ENCODE results near the gene CRYGC. TPM values are rescaled to one million over a fixed set of nuclear protein-coding genes. Genes with fewer than 3 reads are reported as not detected.

The CRYGC gene
- total and polyA plus RNA-seq, 7 donors, result not detected

DNA sequence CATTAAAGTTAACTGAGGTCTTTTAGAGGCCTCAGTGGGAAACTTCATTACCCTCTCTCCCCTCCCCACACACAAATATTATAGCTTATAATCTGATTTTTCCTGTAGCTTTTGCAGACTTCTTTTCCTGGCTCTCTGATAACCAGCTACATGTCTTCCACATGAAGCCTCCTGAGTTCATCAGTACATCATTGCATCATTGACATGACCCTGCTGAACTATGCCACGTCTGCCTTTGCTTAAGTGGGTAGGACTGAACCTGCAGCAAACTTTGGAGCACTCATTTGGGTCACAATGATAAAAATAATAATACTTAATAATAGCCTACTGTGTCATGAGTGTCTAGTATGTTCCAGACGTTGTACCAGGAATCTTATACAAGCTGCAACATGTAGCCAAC is 26.8 kb upstream of the CRYGC start:
- WGBS, 2 donors, result 66 to 77% methylated on average over 2 of the region's 2 CpGs
- Histone ChIP-seq H3K4me3 (no peak overlapping the region), H3K27ac (no peak overlapping the region), H3K27me3 (no peaks in the 10 kb centered on the region), H3K36me3 (no peaks in the 10 kb centered on the region), H3K9me3 (peaks cover 0 to 2% (median 0%) of the 10 kb centered on the region in 4 donors), H3K4me1 (no peaks in the 10 kb centered on the region)
- intact Hi-C loops (cut with DNase I), result no loop called here
- no peak for DNase-seq
- TF ChIP-seq CTCF (IDR thresholded peaks at IDR 0.05) (no peak), EP300 (IDR thresholded peaks at IDR 0.05) (no peak), POLR2AphosphoS5 (IDR thresholded peaks at IDR 0.05) (no peak), POLR2A (IDR thresholded peaks at IDR 0.05) (no peak)

DNA sequence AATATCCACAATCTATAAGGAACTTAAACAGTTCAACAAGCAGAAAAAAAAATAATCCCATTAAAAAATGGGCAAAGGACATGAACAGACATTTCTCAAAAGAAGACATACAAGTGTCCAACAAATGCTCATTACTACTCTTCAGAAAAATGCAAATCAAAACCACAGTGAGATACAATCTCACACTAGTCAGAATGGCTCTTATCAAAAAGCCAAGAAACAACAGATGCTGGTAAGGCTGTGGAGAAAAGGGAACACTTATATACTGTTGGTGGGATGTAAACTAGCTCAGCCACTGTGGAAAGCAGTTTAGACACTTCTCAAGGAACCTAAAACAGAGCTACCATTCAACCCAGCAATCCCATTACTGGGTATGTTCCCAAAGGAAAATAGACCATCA is 23.5 kb upstream of the CRYGC start:
- H3K36me3 ChIP-seq, result no peaks in the 10 kb centered on the region
- H3K27me3 ChIP-seq, result no peaks in the 10 kb centered on the region
- H3K27ac ChIP-seq, result no peak overlapping the region
- no peak overlapping the region for H3K4me3 ChIP-seq
- peaks cover 0 to 2% (median 0%) of the 10 kb centered on the region in 4 donors for H3K9me3 ChIP-seq
- no peaks in the 10 kb centered on the region for H3K4me1 ChIP-seq
- intact Hi-C loops (cut with DNase I), result no loop called here
- TF ChIP-seq EP300 (IDR thresholded peaks at IDR 0.05), result no peak
- no peak for DNase-seq

- 87 to 96% methylated on average over 1 of the region's 1 CpG for WGBS, 2 donors
- H3K9me3 ChIP-seq, result peaks cover 0 to 2% (median 0%) of the 10 kb centered on the region in 4 donors
- H3K27ac ChIP-seq, result no peak overlapping the region
- TF ChIP-seq POLR2A (IDR thresholded peaks at IDR 0.05) (no peak), POLR2AphosphoS5 (IDR thresholded peaks at IDR 0.05) (no peak), CTCF (IDR thresholded peaks at IDR 0.05) (no peak), EP300 (IDR thresholded peaks at IDR 0.05) (no peak)
- DNase-seq, result no peak
- no peak overlapping the region for H3K4me3 ChIP-seq
- intact Hi-C loops (cut with DNase I), result no loop called here
- H3K4me1 ChIP-seq, result no peaks in the 10 kb centered on the region
- no peaks in the 10 kb centered on the region for H3K36me3 ChIP-seq
- H3K27me3 ChIP-seq, result no peaks in the 10 kb centered on the region
These were observed 21.3 kb upstream of the CRYGC start for GRCh38 chr2:208150956-208151355.

DNA sequence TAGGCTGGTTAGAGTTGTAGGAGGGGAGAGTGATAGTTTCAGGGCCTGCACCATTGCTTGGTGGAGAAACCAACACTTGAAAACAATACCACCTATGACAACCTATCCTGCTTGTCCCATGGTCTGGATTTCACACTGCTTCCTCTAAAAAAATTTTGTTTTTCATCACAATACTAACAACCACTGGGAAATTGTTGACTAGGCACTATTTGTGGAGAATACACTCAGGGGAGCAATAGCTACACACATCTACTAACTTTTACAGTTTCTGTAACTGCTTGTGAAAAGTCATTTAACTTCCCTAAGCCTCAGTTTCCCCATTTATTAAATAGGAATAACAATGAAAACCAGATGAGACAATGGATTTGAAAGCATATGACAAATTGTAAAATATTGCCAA is 20.5 kb upstream of the CRYGC start:
- Histone ChIP-seq H3K27me3 (no peaks in the 10 kb centered on the region), H3K4me3 (no peak overlapping the region), H3K36me3 (no peaks in the 10 kb centered on the region), H3K4me1 (no peaks in the 10 kb centered on the region), H3K9me3 (peaks cover 0 to 2% (median 0%) of the 10 kb centered on the region in 4 donors), H3K27ac (no peak overlapping the region)
- DNase-seq, result no peak
- TF ChIP-seq POLR2A (IDR thresholded peaks at IDR 0.05), result no peak
- no peak for TF ChIP-seq CTCF (IDR thresholded peaks at IDR 0.05)
- intact Hi-C loops (cut with DNase I), result no loop called here

GRCh38 chr2:208148803-208149202 is 19.2 kb upstream of the CRYGC start:
- no peaks in the 10 kb centered on the region for H3K36me3 ChIP-seq
- TF ChIP-seq POLR2A (IDR thresholded peaks at IDR 0.05) (no peak), CTCF (IDR thresholded peaks at IDR 0.05) (no peak), POLR2AphosphoS5 (IDR thresholded peaks at IDR 0.05) (no peak), EP300 (IDR thresholded peaks at IDR 0.05) (no peak)
- intact Hi-C loops (cut with DNase I), result no loop called here
- no peaks in the 10 kb centered on the region for H3K4me1 ChIP-seq
- no peak overlapping the region for H3K4me3 ChIP-seq
- H3K27me3 ChIP-seq, result no peaks in the 10 kb centered on the region
- no peak overlapping the region for H3K27ac ChIP-seq
- WGBS, 2 donors, result 81 to 86% methylated on average over 2 of the region's 2 CpGs
- DNase-seq, result no peak
- peaks cover 0 to 2% (median 0%) of the 10 kb centered on the region in 4 donors for H3K9me3 ChIP-seq

Data from sigmoid colon (tissue), 7 donors.